HL-60 (cell line): Measurements from ENCODE around the gene GUCY1A2.

ENCODE experiments used
- DNase-seq, 2 experiments: peaks; one replicate each; pipeline ENCODE4 v3.0.0-alpha.2; 2010 to 2020; ENCODE audit warnings: low read depth in 1 of 2, low spot score in 1 of 2
- H3K27ac ChIP-seq: fragments of 250-450 bp; sonication (Bioruptor Pico); replicated peaks from 2 replicates; pipeline ENCODE4 v1.5.1; 2020; ENCODE audit warnings: mild to moderate bottlenecking, moderate library complexity
- H3K27me3 ChIP-seq: fragments of 250-450 bp; sonication (Bioruptor Pico); 2 replicates; pipeline ENCODE4 v1.5.1; 2021; ENCODE audit warnings: mild to moderate bottlenecking, moderate library complexity; ENCODE audit not compliant: insufficient read depth, poor library complexity, severe bottlenecking
- H3K4me3 ChIP-seq: replicated peaks from 2 replicates; pipeline ENCODE4 v1.5.1; 2011; ENCODE audit warnings: mild to moderate bottlenecking, control low read depth, low read length; ENCODE audit not compliant: insufficient read depth
- GABPA ChIP-seq: IDR thresholded peaks from 2 replicates; pipeline ENCODE4 v1.6.1; 2012; ENCODE audit warnings: low read depth
- POLR2AphosphoS5 ChIP-seq: IDR thresholded peaks from 2 replicates; pipeline ENCODE4 v1.6.1; 2012; ENCODE audit warnings: low read depth
- SPI1 ChIP-seq: IDR thresholded peaks from 2 replicates; pipeline ENCODE4 v1.6.1; 2012; ENCODE audit warnings: low read depth, mild to moderate bottlenecking, borderline replicate concordance
- TF ChIP-seq, protein P1 (sequence below): IDR thresholded peaks from 2 replicates; pipeline ENCODE4 v1.6.1; 2012; ENCODE audit warnings: low read depth; ENCODE audit not compliant: insufficient replicate concordance
- TF ChIP-seq, protein P2 (sequence below): IDR thresholded peaks from one replicate; pipeline ENCODE4 v1.5.1; 2011; ENCODE audit warnings: low read length, control low read depth, inconsistent platforms; ENCODE audit not compliant: insufficient read depth

Gene GUCY1A2

DNA sequence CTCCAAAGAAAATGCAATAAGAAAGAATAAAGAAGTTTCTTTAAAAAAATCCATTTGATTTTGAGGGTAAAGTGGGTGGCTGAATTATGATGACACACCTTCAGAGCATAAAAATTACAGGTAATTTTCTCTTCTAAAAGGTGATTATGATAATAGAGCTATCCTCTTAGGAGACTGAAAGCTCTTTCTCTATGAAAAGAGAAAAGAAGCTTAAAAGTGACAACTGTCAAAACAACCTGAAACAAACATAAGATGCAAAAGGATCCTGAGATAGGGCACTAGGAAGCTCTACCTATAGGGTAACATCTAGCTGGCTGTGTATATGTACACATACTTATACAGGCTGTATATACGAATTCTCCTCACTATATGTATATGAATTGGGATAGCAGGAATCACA lies 270.2 kb downstream of the GUCY1A2 start:
- Histone ChIP-seq H3K27ac (no peak overlapping the region), H3K27me3 (no peaks in the 10 kb centered on the region), H3K4me3 (no peak overlapping the region)
- TF ChIP-seq, protein P1, sequence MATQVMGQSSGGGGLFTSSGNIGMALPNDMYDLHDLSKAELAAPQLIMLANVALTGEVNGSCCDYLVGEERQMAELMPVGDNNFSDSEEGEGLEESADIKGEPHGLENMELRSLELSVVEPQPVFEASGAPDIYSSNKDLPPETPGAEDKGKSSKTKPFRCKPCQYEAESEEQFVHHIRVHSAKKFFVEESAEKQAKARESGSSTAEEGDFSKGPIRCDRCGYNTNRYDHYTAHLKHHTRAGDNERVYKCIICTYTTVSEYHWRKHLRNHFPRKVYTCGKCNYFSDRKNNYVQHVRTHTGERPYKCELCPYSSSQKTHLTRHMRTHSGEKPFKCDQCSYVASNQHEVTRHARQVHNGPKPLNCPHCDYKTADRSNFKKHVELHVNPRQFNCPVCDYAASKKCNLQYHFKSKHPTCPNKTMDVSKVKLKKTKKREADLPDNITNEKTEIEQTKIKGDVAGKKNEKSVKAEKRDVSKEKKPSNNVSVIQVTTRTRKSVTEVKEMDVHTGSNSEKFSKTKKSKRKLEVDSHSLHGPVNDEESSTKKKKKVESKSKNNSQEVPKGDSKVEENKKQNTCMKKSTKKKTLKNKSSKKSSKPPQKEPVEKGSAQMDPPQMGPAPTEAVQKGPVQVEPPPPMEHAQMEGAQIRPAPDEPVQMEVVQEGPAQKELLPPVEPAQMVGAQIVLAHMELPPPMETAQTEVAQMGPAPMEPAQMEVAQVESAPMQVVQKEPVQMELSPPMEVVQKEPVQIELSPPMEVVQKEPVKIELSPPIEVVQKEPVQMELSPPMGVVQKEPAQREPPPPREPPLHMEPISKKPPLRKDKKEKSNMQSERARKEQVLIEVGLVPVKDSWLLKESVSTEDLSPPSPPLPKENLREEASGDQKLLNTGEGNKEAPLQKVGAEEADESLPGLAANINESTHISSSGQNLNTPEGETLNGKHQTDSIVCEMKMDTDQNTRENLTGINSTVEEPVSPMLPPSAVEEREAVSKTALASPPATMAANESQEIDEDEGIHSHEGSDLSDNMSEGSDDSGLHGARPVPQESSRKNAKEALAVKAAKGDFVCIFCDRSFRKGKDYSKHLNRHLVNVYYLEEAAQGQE, result no peak
- TF ChIP-seq, protein P2, sequence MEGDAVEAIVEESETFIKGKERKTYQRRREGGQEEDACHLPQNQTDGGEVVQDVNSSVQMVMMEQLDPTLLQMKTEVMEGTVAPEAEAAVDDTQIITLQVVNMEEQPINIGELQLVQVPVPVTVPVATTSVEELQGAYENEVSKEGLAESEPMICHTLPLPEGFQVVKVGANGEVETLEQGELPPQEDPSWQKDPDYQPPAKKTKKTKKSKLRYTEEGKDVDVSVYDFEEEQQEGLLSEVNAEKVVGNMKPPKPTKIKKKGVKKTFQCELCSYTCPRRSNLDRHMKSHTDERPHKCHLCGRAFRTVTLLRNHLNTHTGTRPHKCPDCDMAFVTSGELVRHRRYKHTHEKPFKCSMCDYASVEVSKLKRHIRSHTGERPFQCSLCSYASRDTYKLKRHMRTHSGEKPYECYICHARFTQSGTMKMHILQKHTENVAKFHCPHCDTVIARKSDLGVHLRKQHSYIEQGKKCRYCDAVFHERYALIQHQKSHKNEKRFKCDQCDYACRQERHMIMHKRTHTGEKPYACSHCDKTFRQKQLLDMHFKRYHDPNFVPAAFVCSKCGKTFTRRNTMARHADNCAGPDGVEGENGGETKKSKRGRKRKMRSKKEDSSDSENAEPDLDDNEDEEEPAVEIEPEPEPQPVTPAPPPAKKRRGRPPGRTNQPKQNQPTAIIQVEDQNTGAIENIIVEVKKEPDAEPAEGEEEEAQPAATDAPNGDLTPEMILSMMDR, result no peak
- TF ChIP-seq GABPA (no peak), POLR2AphosphoS5 (no peak), SPI1 (no peak)
- DNase-seq, result no peak

DNA sequence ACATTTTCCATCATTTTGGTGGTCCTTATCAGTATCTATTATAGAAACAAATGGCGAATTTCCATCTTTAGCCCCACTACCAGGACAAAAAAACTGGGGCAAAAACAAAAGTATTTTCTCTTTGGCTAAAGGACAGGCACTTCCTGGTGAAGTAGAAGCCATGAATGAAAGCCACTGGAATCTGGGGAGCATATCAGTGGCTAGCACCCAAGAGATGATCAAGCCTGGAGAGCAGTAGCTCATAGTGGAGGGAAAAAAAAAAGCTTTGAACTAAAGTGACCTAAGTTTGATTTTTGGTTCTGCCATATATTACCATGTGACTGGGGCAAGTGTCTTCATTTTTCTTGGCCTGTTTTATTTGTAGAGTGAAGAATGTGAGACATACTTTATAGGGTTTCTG lies 272.3 kb downstream of the GUCY1A2 start:
- TF ChIP-seq SPI1 (no peak), POLR2AphosphoS5 (no peak), GABPA (no peak)
- TF ChIP-seq, protein P1, result no peak
- TF ChIP-seq, protein P2, result no peak
- no peak overlapping the region for H3K27ac ChIP-seq
- no peak overlapping the region for H3K4me3 ChIP-seq
- DNase-seq, result no peak
- no peaks in the 10 kb centered on the region for H3K27me3 ChIP-seq

GRCh38 chr11:106733635-106734034 lies 284.6 kb downstream of the GUCY1A2 start:
- TF ChIP-seq GABPA (no peak), POLR2AphosphoS5 (no peak), SPI1 (no peak)
- TF ChIP-seq, protein P2, result no peak
- TF ChIP-seq, protein P1, result no peak
- Histone ChIP-seq H3K27me3 (no peaks in the 10 kb centered on the region), H3K4me3 (no peak overlapping the region), H3K27ac (no peak overlapping the region)
- no peak for DNase-seq
